Body of pancreas (tissue), 4 donors: Measurements from ENCODE around the gene PLEKHG4B.

Experiments used
- POLR2A ChIP-seq, 3 donors: fragments of 450-650 bp; IDR thresholded peaks; one replicate each; pipeline ENCODE4 v1.6.1; 2016; ENCODE audit warnings: antibody characterized with exemption in 3 of 3, mild to moderate bottlenecking in 2 of 3
- TF ChIP-seq, protein P1 (sequence below), 7 experiments: fragments of 450-650 bp in 4 of 7; fragments of 200-600 bp in 3 of 7; sonication (generic) in 3 of 7; IDR thresholded peaks; one replicate each; pipeline ENCODE4 v1.5.1; 2016 to 2019; ENCODE audit warnings: antibody characterized with exemption in 7 of 7

DNA sequence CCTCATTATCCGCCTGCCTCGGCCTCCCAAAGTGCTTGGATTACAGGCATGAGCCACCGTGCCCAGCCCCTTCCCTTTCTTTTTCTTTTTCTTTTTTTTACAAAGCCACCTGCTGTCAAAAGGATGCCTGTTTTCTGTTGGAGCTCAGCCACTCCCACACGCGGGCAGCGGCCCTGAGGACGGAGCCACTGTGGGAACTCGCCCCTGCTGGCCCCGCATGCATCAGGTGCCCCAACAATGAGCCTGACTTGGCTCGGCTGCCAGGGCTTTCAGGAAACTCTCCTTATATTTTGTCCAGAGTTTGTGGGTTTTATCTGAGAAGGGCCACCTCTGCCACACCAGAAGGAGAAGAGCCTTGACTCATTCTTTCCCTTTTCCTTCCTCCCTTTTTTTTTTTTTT, 62.3 kb downstream of the PLEKHG4B start:
- TF ChIP-seq, protein P1, sequence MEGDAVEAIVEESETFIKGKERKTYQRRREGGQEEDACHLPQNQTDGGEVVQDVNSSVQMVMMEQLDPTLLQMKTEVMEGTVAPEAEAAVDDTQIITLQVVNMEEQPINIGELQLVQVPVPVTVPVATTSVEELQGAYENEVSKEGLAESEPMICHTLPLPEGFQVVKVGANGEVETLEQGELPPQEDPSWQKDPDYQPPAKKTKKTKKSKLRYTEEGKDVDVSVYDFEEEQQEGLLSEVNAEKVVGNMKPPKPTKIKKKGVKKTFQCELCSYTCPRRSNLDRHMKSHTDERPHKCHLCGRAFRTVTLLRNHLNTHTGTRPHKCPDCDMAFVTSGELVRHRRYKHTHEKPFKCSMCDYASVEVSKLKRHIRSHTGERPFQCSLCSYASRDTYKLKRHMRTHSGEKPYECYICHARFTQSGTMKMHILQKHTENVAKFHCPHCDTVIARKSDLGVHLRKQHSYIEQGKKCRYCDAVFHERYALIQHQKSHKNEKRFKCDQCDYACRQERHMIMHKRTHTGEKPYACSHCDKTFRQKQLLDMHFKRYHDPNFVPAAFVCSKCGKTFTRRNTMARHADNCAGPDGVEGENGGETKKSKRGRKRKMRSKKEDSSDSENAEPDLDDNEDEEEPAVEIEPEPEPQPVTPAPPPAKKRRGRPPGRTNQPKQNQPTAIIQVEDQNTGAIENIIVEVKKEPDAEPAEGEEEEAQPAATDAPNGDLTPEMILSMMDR (IDR thresholded peaks at IDR 0.05) = no peak
- TF ChIP-seq POLR2A (IDR thresholded peaks at IDR 0.05) = no peak
